ENCODE results near the gene LAYN. TPM values are rescaled to one million over a fixed set of nuclear protein-coding genes. Genes with fewer than 3 reads are reported as not detected.

Gene LAYN
- polyA plus RNA-seq, 1 of the 3 experiments (the other 2 are of a cell fraction) = 366 TPM

- Histone ChIP-seq H3F3A (replicated peaks; ENCODE audit: insufficient read depth) (peaks cover 7% of the 10 kb centered on the region), H3K79me2 (ENCODE audit: insufficient read depth) (peaks cover 69% of the 10 kb centered on the region), H4K20me1 (ENCODE audit: insufficient read depth) (peaks cover 31% of the 10 kb centered on the region; the same call in 1 of the 2 replicates), H3K27me3 (ENCODE audit: insufficient read depth) (no peaks in the 10 kb centered on the region), H3K4me1 (ENCODE audit: control insufficient read depth in 1 of 2, insufficient read depth in 2 of 2, low read depth in 1 of 2, low read length in 1 of 2) (peaks cover 13 to 19% of the 10 kb centered on the region in 2 experiments; a peak in 3 of 4 replicates), H3K9me3 (no peaks in the 10 kb centered on the region), H3K27ac (ENCODE audit: low read depth in 2 of 2, low read length in 1 of 2) (no peak overlapping the region; a peak in 1 of 4 replicates), H2AFZ (ENCODE audit: low read depth) (no peak overlapping the region), H3K4me2 (peak overlapping the region; percentile 78), H3K4me3 (ENCODE audit: low read depth in 2 of 2, low read length in 1 of 2) (peak overlapping the region; percentile 82 to 95; a peak in 2 of 4 replicates), H3K9me2 (no peaks in the 10 kb centered on the region), H3K9ac (peak overlapping the region; percentile 95; the same call in 1 of the 2 replicates), H3K36me3 (replicated peaks in 1 of 2; ENCODE audit: control insufficient read depth in 1 of 2, insufficient read depth in 2 of 2, low read length in 1 of 2) (no peaks in the 10 kb centered on the region)
- ChIA-PET POLR2A (no interaction called here), CTCF (interaction anchor here (0.6 to 4.7 kb wide), 49 partner anchors 9 to 266 kb away, joined by 3 to 184 read pairs (median 4); partner anchors contain the start of gene PPP2R1B)
- 39% methylated on average over 9 of the region's 9 CpGs for WGBS (ENCODE audit: low lambda C conversion rate)
- DNase-seq = peak; percentile 44
- no peak for TF ChIP-seq ZBTB33 (IDR thresholded peaks at IDR 0.05; ENCODE audit: borderline replicate concordance, low read depth)
- TF ChIP-seq FOSL2 (IDR thresholded peaks at IDR 0.05; ENCODE audit: borderline replicate concordance, low read depth) = no peak
- TF ChIP-seq, protein P1, sequence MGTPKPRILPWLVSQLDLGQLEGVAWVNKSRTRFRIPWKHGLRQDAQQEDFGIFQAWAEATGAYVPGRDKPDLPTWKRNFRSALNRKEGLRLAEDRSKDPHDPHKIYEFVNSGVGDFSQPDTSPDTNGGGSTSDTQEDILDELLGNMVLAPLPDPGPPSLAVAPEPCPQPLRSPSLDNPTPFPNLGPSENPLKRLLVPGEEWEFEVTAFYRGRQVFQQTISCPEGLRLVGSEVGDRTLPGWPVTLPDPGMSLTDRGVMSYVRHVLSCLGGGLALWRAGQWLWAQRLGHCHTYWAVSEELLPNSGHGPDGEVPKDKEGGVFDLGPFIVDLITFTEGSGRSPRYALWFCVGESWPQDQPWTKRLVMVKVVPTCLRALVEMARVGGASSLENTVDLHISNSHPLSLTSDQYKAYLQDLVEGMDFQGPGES (IDR thresholded peaks at IDR 0.05; ENCODE audit: low read depth, low read length) = no peak
- no peak for TF ChIP-seq NRF1 (IDR thresholded peaks at IDR 0.05; ENCODE audit: low read depth, low read length)
- no peak for TF ChIP-seq ELF1 (IDR thresholded peaks at IDR 0.05)
- TF ChIP-seq CHD2 (IDR thresholded peaks at IDR 0.05; ENCODE audit: low read length, partially characterized antibody) = no peak
- TF ChIP-seq FOXM1 (IDR thresholded peaks at IDR 0.05; ENCODE audit: low read depth) = no peak
- TF ChIP-seq GATA2 (CRISPR knock-in tag; IDR thresholded peaks at IDR 0.05) = no peak
- no peak for TF ChIP-seq NFIC (IDR thresholded peaks at IDR 0.05; ENCODE audit: borderline replicate concordance)
- no peak for TF ChIP-seq MEF2A (IDR thresholded peaks at IDR 0.05; ENCODE audit: borderline replicate concordance, low read depth)
- TF ChIP-seq CTCF (IDR thresholded peaks at IDR 0.05) = peak; percentile 77
- TF ChIP-seq PBX3 (IDR thresholded peaks at IDR 0.05) = peak; percentile 79
- TF ChIP-seq SMC3 (IDR thresholded peaks at IDR 0.05; ENCODE audit: low read depth, low read length) = peak; percentile 51
- no peak for TF ChIP-seq EZH2phosphoT487 (IDR thresholded peaks at IDR 0.05; ENCODE audit: borderline replicate concordance, low read depth)
- TF ChIP-seq RCOR1 (IDR thresholded peaks at IDR 0.05; ENCODE audit: low read length) = peak; percentile 31; the same call in 1 of the 2 replicates
- no peak for TF ChIP-seq RFX5 (IDR thresholded peaks at IDR 0.05; ENCODE audit: low read length)
- TF ChIP-seq RAD21 (IDR thresholded peaks at IDR 0.05; ENCODE audit: low read length) = peak; percentile 74
- no peak for TF ChIP-seq MXI1 (IDR thresholded peaks at IDR 0.05; ENCODE audit: low read depth, low read length)
- TF ChIP-seq, protein P2, sequence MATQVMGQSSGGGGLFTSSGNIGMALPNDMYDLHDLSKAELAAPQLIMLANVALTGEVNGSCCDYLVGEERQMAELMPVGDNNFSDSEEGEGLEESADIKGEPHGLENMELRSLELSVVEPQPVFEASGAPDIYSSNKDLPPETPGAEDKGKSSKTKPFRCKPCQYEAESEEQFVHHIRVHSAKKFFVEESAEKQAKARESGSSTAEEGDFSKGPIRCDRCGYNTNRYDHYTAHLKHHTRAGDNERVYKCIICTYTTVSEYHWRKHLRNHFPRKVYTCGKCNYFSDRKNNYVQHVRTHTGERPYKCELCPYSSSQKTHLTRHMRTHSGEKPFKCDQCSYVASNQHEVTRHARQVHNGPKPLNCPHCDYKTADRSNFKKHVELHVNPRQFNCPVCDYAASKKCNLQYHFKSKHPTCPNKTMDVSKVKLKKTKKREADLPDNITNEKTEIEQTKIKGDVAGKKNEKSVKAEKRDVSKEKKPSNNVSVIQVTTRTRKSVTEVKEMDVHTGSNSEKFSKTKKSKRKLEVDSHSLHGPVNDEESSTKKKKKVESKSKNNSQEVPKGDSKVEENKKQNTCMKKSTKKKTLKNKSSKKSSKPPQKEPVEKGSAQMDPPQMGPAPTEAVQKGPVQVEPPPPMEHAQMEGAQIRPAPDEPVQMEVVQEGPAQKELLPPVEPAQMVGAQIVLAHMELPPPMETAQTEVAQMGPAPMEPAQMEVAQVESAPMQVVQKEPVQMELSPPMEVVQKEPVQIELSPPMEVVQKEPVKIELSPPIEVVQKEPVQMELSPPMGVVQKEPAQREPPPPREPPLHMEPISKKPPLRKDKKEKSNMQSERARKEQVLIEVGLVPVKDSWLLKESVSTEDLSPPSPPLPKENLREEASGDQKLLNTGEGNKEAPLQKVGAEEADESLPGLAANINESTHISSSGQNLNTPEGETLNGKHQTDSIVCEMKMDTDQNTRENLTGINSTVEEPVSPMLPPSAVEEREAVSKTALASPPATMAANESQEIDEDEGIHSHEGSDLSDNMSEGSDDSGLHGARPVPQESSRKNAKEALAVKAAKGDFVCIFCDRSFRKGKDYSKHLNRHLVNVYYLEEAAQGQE (IDR thresholded peaks at IDR 0.05; ENCODE audit: low read depth, low read length) = no peak
- no peak for TF ChIP-seq TAF1 (IDR thresholded peaks at IDR 0.05; ENCODE audit: borderline replicate concordance, low read depth, low read length)
- no peak for TF ChIP-seq EP300 (IDR thresholded peaks at IDR 0.05; ENCODE audit: borderline replicate concordance in 1 of 2, low read depth in 1 of 2, low read length in 1 of 2)
- no peak for TF ChIP-seq JUND (IDR thresholded peaks at IDR 0.05)
- no peak for TF ChIP-seq GABPA (IDR thresholded peaks at IDR 0.05; ENCODE audit: low read depth)
Measured at GRCh38 chr11:111604392-111605009, 64.0 kb downstream of the LAYN start.
